ENCODE measurements around the gene FAM81B. TPM values are rescaled to one million over a fixed set of nuclear protein-coding genes. Genes with fewer than 3 reads are reported as not detected.

The FAM81B gene
- not detected in 2 replicates for total RNA-seq

GRCh38 chr5:95390812-95391492 lies at the start of gene FAM81B:
Gene FAM81B (plus strand): TSS chr5:95391366. CDS start chr5:95391390, 24 bp downstream.

Other genes with a start within 250 kb of the FAM81B start
- gene MCTP1, start 106.3 kb upstream of the FAM81B start, total RNA-seq: 0.77 and 3.7 TPM in 2 replicates
- 147 and 195 TPM in 2 replicates for gene SKIC3, start 163.6 kb downstream of the FAM81B start, total RNA-seq
- 27.6 and 33.8 TPM in 2 replicates for gene ARSK, start 163.7 kb downstream of the FAM81B start, total RNA-seq
- 0.96 and 2.5 TPM in 2 replicates for gene GPR150, start 228.7 kb downstream of the FAM81B start, total RNA-seq